K562 (cell line): ENCODE measurements around the gene LILRA6. TPM values are rescaled to one million over a fixed set of nuclear protein-coding genes. Genes with fewer than 3 reads are reported as not detected.
A peak's percentile ranks its signal among the peaks of the same experiment; 100 is the strongest.

Experiments used
- ATAC-seq: fragments of 200-7000 bp; cut with Tn5 transposase; 3 replicates; pipeline ENCODE4 v1.9.1; 2020; ENCODE audit warnings: moderate library complexity
- BruUV-seq: library from RNA; stranded (reverse); fragments of 400-500 nt; replicated peaks from 2 replicates; lab custom pipeline; 2021; lab: Mats Ljungman, UMichigan
- CTCF ChIA-PET: fragments of 300-600 bp; formaldehyde crosslinking; extraction: SDS; loops from one replicate; lab custom pipeline; 2021; ENCODE audit warnings: low intra/inter-chr PET ratio; lab: Yijun Ruan, JAX
- POLR2A ChIA-PET: fragments of 300-600, 350-650 bp; sonication (Branson Sonifier 250); formaldehyde crosslinking; extraction: SDS; loops from one replicate; lab custom pipeline; 2021; ENCODE audit warnings: antibody characterized with exemption, inconsistent platforms; lab: Yijun Ruan, JAX
- DNase-seq, 4 experiments: peaks; one replicate each; pipeline versions ENCODE4 v3.0.0 to v3.0.0-alpha.2; 2011 to 2018; ENCODE audit warnings: low spot score in 3 of 4, mixed read lengths in 3 of 4; ENCODE audit errors: extremely low read depth in 1 of 4
- FAIRE-seq: peaks from 2 replicates; lab custom pipeline; 2011; peaks lifted over from hg19 to GRCh38; lab: Jason Lieb, UNC
- H2AFZ ChIP-seq: 2 replicates; pipeline ENCODE4 v1.6.0; 2011; ENCODE audit warnings: low read depth, low read length, control low read depth, inconsistent platforms
- H3K27ac ChIP-seq: fragments of 200-600 bp; 3 replicates; pipeline ENCODE4 v1.8.0; 2011; ENCODE audit warnings: low read depth, mild to moderate bottlenecking, control low read depth, inconsistent platforms, low read length, moderate library complexity, mixed read lengths; ENCODE audit errors: extremely low read depth
- H3K27me3 ChIP-seq, 2 experiments: fragments of 300-600 bp in 1 of 2; 2 replicates in 1 of 2; 3 replicates in 1 of 2; pipeline versions ENCODE4 v1.6.0 to v1.8.0; 2011; ENCODE audit warnings: inconsistent platforms in 2 of 2, low read length in 2 of 2, mild to moderate bottlenecking in 1 of 2, mixed read lengths in 1 of 2, moderate library complexity in 1 of 2; ENCODE audit not compliant: control insufficient read depth in 2 of 2, insufficient read depth in 2 of 2
- H3K36me3 ChIP-seq: fragments of 300-600 bp; 3 replicates; pipeline ENCODE4 v1.8.0; 2011; ENCODE audit warnings: mild to moderate bottlenecking, low read length, inconsistent platforms; ENCODE audit not compliant: control insufficient read depth, insufficient read depth
- H3K4me1 ChIP-seq, 2 experiments: fragments of 200-600 bp in 1 of 2; replicated peaks in 1 of 2; 2 replicates in 1 of 2; 3 replicates in 1 of 2; pipeline versions ENCODE4 v1.5.1 to v1.8.0; 2011; ENCODE audit warnings: inconsistent platforms in 2 of 2, low read length in 2 of 2, mild to moderate bottlenecking in 1 of 2, mixed read lengths in 1 of 2, moderate library complexity in 1 of 2; ENCODE audit not compliant: control insufficient read depth in 2 of 2, insufficient read depth in 2 of 2
- H3K4me2 ChIP-seq: 2 replicates; pipeline ENCODE4 v1.6.1; 2011; ENCODE audit warnings: low read length, control low read depth, inconsistent platforms, mixed read lengths; ENCODE audit not compliant: insufficient read depth
- H3K4me3 ChIP-seq: fragments of 200-600 bp; sonication (generic), shearing (Covaris generic); 2 replicates; pipeline ENCODE4 v1.5.1; 2016; ENCODE audit warnings: control low read depth, inconsistent platforms
- H3K79me2 ChIP-seq: fragments of 200-600 bp; 3 replicates; pipeline ENCODE4 v1.8.0; 2011; ENCODE audit warnings: low read length, inconsistent platforms; ENCODE audit not compliant: control insufficient read depth, insufficient read depth
- H3K9ac ChIP-seq, 2 experiments: 2 replicates each; pipeline versions ENCODE4 v1.6.0 to v1.6.1; 2011; ENCODE audit warnings: low read depth in 2 of 2, low read length in 2 of 2, control low read depth in 1 of 2, inconsistent platforms in 1 of 2, mild to moderate bottlenecking in 1 of 2, mixed read lengths in 1 of 2; ENCODE audit not compliant: insufficient read depth in 1 of 2
- H3K9me1 ChIP-seq: one replicate; pipeline ENCODE4 v1.6.0; 2011; ENCODE audit warnings: inconsistent platforms, mild to moderate bottlenecking, low read length, moderate library complexity; ENCODE audit not compliant: control insufficient read depth, insufficient read depth
- H3K9me3 ChIP-seq: replicated peaks from 2 replicates; pipeline ENCODE4 v1.5.1; 2011; ENCODE audit warnings: low read depth, low read length, inconsistent platforms; ENCODE audit not compliant: control insufficient read depth, insufficient read depth
- H4K20me1 ChIP-seq: replicated peaks from 2 replicates; pipeline ENCODE4 v1.6.1; 2011; ENCODE audit warnings: low read length, inconsistent platforms, mixed read lengths; ENCODE audit not compliant: control insufficient read depth, insufficient read depth
- BHLHE40 ChIP-seq: IDR thresholded peaks from 2 replicates; pipeline ENCODE4 v1.6.1; 2011; ENCODE audit warnings: low read length, improper control_type of control experiment
- CREB1 ChIP-seq, 2 experiments: sonication (generic) in 1 of 2; formaldehyde crosslinking in 1 of 2; IDR thresholded peaks; 2 replicates each; pipeline versions ENCODE4 v1.6.1 to v1.8.0; 2012 to 2022; ENCODE audit warnings: inconsistent platforms in 1 of 2, mild to moderate bottlenecking in 1 of 2, missing genetic modification reagents in 1 of 2, moderate library complexity in 1 of 2
- CTCF ChIP-seq, 3 experiments: IDR thresholded peaks in 2 of 3; conservative IDR thresholded peaks in 1 of 3; 2 replicates each; pipeline ENCODE4 v1.5.1; 2011 to 2012; ENCODE audit warnings: low read length in 3 of 3, mild to moderate bottlenecking in 3 of 3, control low read depth in 2 of 3, improper control_type of control experiment in 1 of 3, inconsistent platforms in 1 of 3, low read depth in 1 of 3, mixed read lengths in 1 of 3, moderate library complexity in 1 of 3; ENCODE audit not compliant: insufficient read depth in 2 of 3
- ETV5 ChIP-seq: sonication (generic); formaldehyde crosslinking; IDR thresholded peaks from 2 replicates; pipeline ENCODE4 v1.4.0; 2020; ENCODE audit warnings: low read depth, mild to moderate bottlenecking, missing genetic modification reagents
- GABPB2 ChIP-seq: fragments of 250-450 bp; sonication (Bioruptor Pico); conservative IDR thresholded peaks from 2 replicates; pipeline ENCODE4 v1.5.1; 2021; ENCODE audit warnings: mild to moderate bottlenecking
- GATAD2A ChIP-seq: fragments of 450-650 bp; IDR thresholded peaks from 2 replicates; pipeline ENCODE4 v1.6.1; 2017
- IRF1 ChIP-seq: sonication (generic); formaldehyde crosslinking; IDR thresholded peaks from 2 replicates; pipeline ENCODE4 v1.8.0; 2022; ENCODE audit warnings: missing genetic modification reagents, mild to moderate bottlenecking, borderline replicate concordance
- MYC ChIP-seq, 2 experiments: fragments of 250-450 bp in 1 of 2; sonication (Bioruptor Pico) in 1 of 2; IDR thresholded peaks; 2 replicates each; pipeline versions ENCODE4 v1.5.1 to v1.6.1; 2012 to 2021; ENCODE audit warnings: low read depth in 2 of 2, borderline replicate concordance in 1 of 2, improper control_type of control experiment in 1 of 2, low read length in 1 of 2, mild to moderate bottlenecking in 1 of 2, moderate library complexity in 1 of 2
- PYGO2 ChIP-seq: fragments of 450-650 bp; IDR thresholded peaks from 2 replicates; pipeline ENCODE4 v1.6.1; 2016; ENCODE audit warnings: mild to moderate bottlenecking, missing genetic modification characterization, moderate library complexity, missing compliant biosample characterization
- SRF ChIP-seq, 2 experiments: fragments of 250-450, 450-650 bp in 1 of 2; sonication (Bioruptor Pico) in 1 of 2; sonication (generic) in 1 of 2; formaldehyde crosslinking; IDR thresholded peaks; 2 replicates each; pipeline versions ENCODE4 v1.5.0 to v1.5.1; 2020 to 2022; ENCODE audit warnings: mild to moderate bottlenecking in 1 of 2, missing genetic modification reagents in 1 of 2
- THRA ChIP-seq: fragments of 450-650 bp; IDR thresholded peaks from 2 replicates; pipeline ENCODE4 v1.6.1; 2017; ENCODE audit warnings: mild to moderate bottlenecking, moderate library complexity
- WGBS: fragments of 100-300 bp; shearing (Covaris generic); methylation state at CpG from one replicate; pipeline ENCODE4 v1.1.6; 2016; ENCODE audit warnings: low coverage, mixed read lengths; ENCODE audit not compliant: insufficient coverage; ENCODE audit errors: missing lambda C conversion rate; 5-methylcytosine and 5-hydroxymethylcytosine counted together
- in situ Hi-C: fragments of 300-500 bp; cut with MboI; formaldehyde crosslinking; loops from 4 replicates; pipeline ENCODE4 v1.15.0; 2018; ENCODE audit warnings: inconsistent platforms, mixed read lengths
- intact Hi-C: fragments of 100-400 bp; cut with micrococcal nuclease; formaldehyde crosslinking; loops from 2 replicates; pipeline ENCODE4 v1.14.2; 2022
- polyA plus RNA-seq, 8 experiments: library from polyadenylated mRNA; depleted of rRNA in 4 of 8; stranded (reverse) in 5 of 8; unstranded in 3 of 8; fragments of >200 nt; fragmentation: Nextera tagmentation in 2 of 8; fragmentation: Illumina TruSeq in 1 of 8; extraction: Ambion mirVana in 2 of 8; extraction: Trizol in 1 of 8; gene quantifications; 2 replicates each; pipeline versions ENCODE4 v1.2.1 to v1.2.3, GENCODE V29; 2011 to 2014; ENCODE audit warnings: inconsistent platforms in 1 of 8, missing spikeins in 1 of 8
- total RNA-seq, 7 experiments: library from RNA; depleted of rRNA in 6 of 7; stranded (reverse); fragments of >200 nt in 6 of 7; fragmentation: Illumina TruSeq in 2 of 7; extraction: Trizol in 2 of 7; gene quantifications; 2 replicates each; pipeline versions ENCODE4 v1.2.1 to v1.2.3, GENCODE V29; 2011 to 2021; ENCODE audit warnings: low replicate concordance in 1 of 7

Gene LILRA6
- total and polyA plus RNA-seq, 9 of the 15 experiments (the other 6 are each of a cell fraction or from before 2014, with no cell fraction given) = 0.03 TPM; not detected in 8

- TF ChIP-seq THRA (no peak), GABPB2 (CRISPR knock-in tag) (no peak), CTCF (IDR thresholded peaks at IDR 0.05 in 2 of 3, conservative IDR thresholded peaks at IDR 0.05 in 1 of 3; ENCODE audit: insufficient read depth in 2 of 3, low read depth in 1 of 3, low read length in 3 of 3) (no peak)
Measured at GRCh38 chr19:54191011-54191810, 51.4 kb downstream of the LILRA6 start, which contains the start of gene TSEN34 (continued).

GRCh38 chr19:54190503-54191010, 52.0 kb downstream of the LILRA6 start:
- in situ Hi-C loops = no loop called here
- Histone ChIP-seq H3K4me2 (peak overlapping the region; percentile 96), H3K9me3 (no peaks in the 10 kb centered on the region), H3K4me1 (peaks cover 27 to 50% of the 10 kb centered on the region in 2 experiments), H3K4me3 (peak overlapping the region; percentile 96), H3K9me1 (peaks cover 5% of the 10 kb centered on the region), H3K79me2 (peaks cover 52% of the 10 kb centered on the region), H2AFZ (peak overlapping the region; percentile 98), H3K9ac (peak overlapping the region; percentile 98 to 99), H3K36me3 (peaks cover 55% of the 10 kb centered on the region), H3K27ac (peak overlapping the region; percentile 100), H3K27me3 (no peaks in the 10 kb centered on the region), H4K20me1 (no peaks in the 10 kb centered on the region)
- ATAC-seq (peak; percentile 80), DNase-seq (peak; percentile 68 to 99 (median 76)), FAIRE-seq (no peak)
- no TSS peak for BruUV-seq
- ChIA-PET POLR2A (interaction anchor here (0.6 to 7.0 kb wide), 9 partner anchors 11 to 75 kb away, joined by 4 to 206 read pairs (median 8); partner anchors contain the start of genes CNOT3, LENG1, RPS9 and TMC4), CTCF (no interaction called here)
- intact Hi-C loops = no loop called here
- WGBS = under 1% methylated on average over 42 of the region's 56 CpGs
- TF ChIP-seq PYGO2 (no peak), CREB1 (IDR thresholded peaks at IDR 0.05) (peak; percentile 81), CREB1 (CRISPR knock-in tag; IDR thresholded peaks at IDR 0.05) (peak; percentile 69), MYC (IDR thresholded peaks at IDR 0.05; ENCODE audit: low read depth, low read length) (no peak), MYC (CRISPR knock-in tag; IDR thresholded peaks at IDR 0.05; ENCODE audit: borderline replicate concordance, low read depth) (no peak), SRF (CRISPR knock-in tag; IDR thresholded peaks at IDR 0.05) (peak in 1 of 2 experiments; percentile 63; a peak in 2 of 4 replicates), IRF1 (no peak), BHLHE40 (peak; percentile 4; the same call in 1 of the 2 replicates), GATAD2A (peak; percentile 90), ETV5 (CRISPR knock-in tag) (0 out of 2 replicates have a peak, but pooled peaks have one; percentile 54)
